GM12801 (cell line): ENCODE results near the gene MAP4K5.

Experiments
- CTCF ChIP-seq: IDR thresholded peaks from one replicate; pipeline ENCODE4 v1.5.1; 2011; ENCODE audit warnings: control low read depth; ENCODE audit not compliant: insufficient read length; ENCODE audit errors: extremely low read depth

MAP4K5 gene

GRCh38 chr14:50398189-50398580 is 134.2 kb downstream of the MAP4K5 start:
- TF ChIP-seq CTCF, result no peak

GRCh38 chr14:50397390-50398188 is 134.8 kb downstream of the MAP4K5 start:
- TF ChIP-seq CTCF, result no peak

GRCh38 chr14:50396631-50397389 is 135.6 kb downstream of the MAP4K5 start, which contains the start of gene CDKL1:
CDKL1 (minus strand) TSS chr14:50396881; CDS start chr14:50395868, 1,013 bp downstream.
- TF ChIP-seq CTCF, result no peak

GRCh38 chr14:50395448-50395847 is 136.9 kb downstream of the MAP4K5 start:
- TF ChIP-seq CTCF, result no peak

- no peak for TF ChIP-seq CTCF
Measured at GRCh38 chr14:50394713-50395112, 137.7 kb downstream of the MAP4K5 start.

- no peak for TF ChIP-seq CTCF
Measured at GRCh38 chr14:50389668-50390441, 142.5 kb downstream of the MAP4K5 start.
